Nephron progenitor cell (in vitro differentiated cells): Measurements from ENCODE around the gene KCNJ1.

Experiments
- DNase-seq: peaks from one replicate; pipeline ENCODE4 v3.0.0; 2021
- H3K27ac Mint-ChIP-seq: 2 replicates; pipeline ENCODE4 v1.8.0; 2021; ENCODE audit warnings: mild to moderate bottlenecking, moderate library complexity, mixed read lengths
- H3K27me3 Mint-ChIP-seq: 2 replicates; pipeline ENCODE4 v1.8.0; 2021; ENCODE audit warnings: mild to moderate bottlenecking, low read depth, mixed read lengths; ENCODE audit not compliant: poor library complexity
- H3K36me3 Mint-ChIP-seq: 2 replicates; pipeline ENCODE4 v1.8.0; 2021; ENCODE audit warnings: low read depth, mixed read lengths
- H3K4me1 Mint-ChIP-seq: 2 replicates; pipeline ENCODE4 v1.8.0; 2021; ENCODE audit warnings: mixed read lengths
- H3K4me3 Mint-ChIP-seq: 2 replicates; pipeline ENCODE4 v1.8.0; 2021; ENCODE audit warnings: mild to moderate bottlenecking, moderate library complexity, mixed read lengths
- H3K9me3 Mint-ChIP-seq: 2 replicates; pipeline ENCODE4 v1.8.0; 2021; ENCODE audit warnings: mild to moderate bottlenecking, moderate library complexity, mixed read lengths
- CTCF ChIP-seq: fragments of 200-600 bp; sonication (generic); IDR thresholded peaks from 2 replicates; pipeline ENCODE4 v1.5.0; 2021; ENCODE audit warnings: antibody characterized with exemption

The KCNJ1 gene

GRCh38 chr11:128884054-128884453 is 17.0 kb upstream of the KCNJ1 start:
- H3K27ac Mint-ChIP-seq: no peak overlapping the region
- H3K4me3 Mint-ChIP-seq: no peak overlapping the region
- peaks cover 31% of the 10 kb centered on the region for H3K4me1 Mint-ChIP-seq
- no peak for DNase-seq
- peaks cover 57% of the 10 kb centered on the region for H3K27me3 Mint-ChIP-seq
- no peak for TF ChIP-seq CTCF
- no peaks in the 10 kb centered on the region for H3K9me3 Mint-ChIP-seq
- H3K36me3 Mint-ChIP-seq: no peaks in the 10 kb centered on the region

- no peaks in the 10 kb centered on the region for H3K9me3 Mint-ChIP-seq
- no peak overlapping the region for H3K4me3 Mint-ChIP-seq
- peaks cover 42% of the 10 kb centered on the region for H3K27me3 Mint-ChIP-seq
- TF ChIP-seq CTCF: no peak
- peaks cover 33% of the 10 kb centered on the region for H3K4me1 Mint-ChIP-seq
- no peak for DNase-seq
- no peaks in the 10 kb centered on the region for H3K36me3 Mint-ChIP-seq
- no peak overlapping the region for H3K27ac Mint-ChIP-seq
Measured at GRCh38 chr11:128882451-128882850, 15.4 kb upstream of the KCNJ1 start.

- no peak overlapping the region for H3K4me3 Mint-ChIP-seq
- H3K4me1 Mint-ChIP-seq: peaks cover 33% of the 10 kb centered on the region
- H3K27me3 Mint-ChIP-seq: peaks cover 32% of the 10 kb centered on the region
- H3K36me3 Mint-ChIP-seq: no peaks in the 10 kb centered on the region
- H3K9me3 Mint-ChIP-seq: no peaks in the 10 kb centered on the region
- TF ChIP-seq CTCF: no peak
- H3K27ac Mint-ChIP-seq: no peak overlapping the region
- no peak for DNase-seq
Measured at GRCh38 chr11:128881221-128881620, 14.1 kb upstream of the KCNJ1 start.

GRCh38 chr11:128879817-128880216 is 12.7 kb upstream of the KCNJ1 start:
- Mint-ChIP-seq H3K4me1 (peaks cover 37% of the 10 kb centered on the region), H3K27me3 (peaks cover 26% of the 10 kb centered on the region), H3K9me3 (no peaks in the 10 kb centered on the region), H3K27ac (no peak overlapping the region), H3K36me3 (no peaks in the 10 kb centered on the region), H3K4me3 (no peak overlapping the region)
- DNase-seq: no peak
- no peak for TF ChIP-seq CTCF

- no peak for DNase-seq
- TF ChIP-seq CTCF: no peak
- no peak overlapping the region for H3K4me3 Mint-ChIP-seq
- no peaks in the 10 kb centered on the region for H3K36me3 Mint-ChIP-seq
- H3K27me3 Mint-ChIP-seq: peaks cover 26% of the 10 kb centered on the region
- no peak overlapping the region for H3K27ac Mint-ChIP-seq
- H3K4me1 Mint-ChIP-seq: peaks cover 49% of the 10 kb centered on the region
- H3K9me3 Mint-ChIP-seq: no peaks in the 10 kb centered on the region
Measured at GRCh38 chr11:128878455-128878854, 11.4 kb upstream of the KCNJ1 start.

GRCh38 chr11:128877726-128878125 is 10.6 kb upstream of the KCNJ1 start:
- H3K4me3 Mint-ChIP-seq: no peak overlapping the region
- H3K4me1 Mint-ChIP-seq: peaks cover 53% of the 10 kb centered on the region
- H3K27me3 Mint-ChIP-seq: peaks cover 28% of the 10 kb centered on the region
- no peak overlapping the region for H3K27ac Mint-ChIP-seq
- H3K36me3 Mint-ChIP-seq: no peaks in the 10 kb centered on the region
- DNase-seq: no peak
- no peak for TF ChIP-seq CTCF
- no peaks in the 10 kb centered on the region for H3K9me3 Mint-ChIP-seq
